Endothelial cell of umbilical vein (primary cell): ENCODE data around the gene GABRB2.
"Not testable (repeated sequence)": the region's sequence is repeated elsewhere in the genome, so short reads cannot be mapped to it uniquely, and the experiment has no call there.

ENCODE experiments used
- FOS ChIP-seq: IDR thresholded peaks from 2 replicates; pipeline ENCODE4 v1.6.1; 2011; ENCODE audit warnings: mild to moderate bottlenecking, low read length, moderate library complexity, borderline replicate concordance; ENCODE audit not compliant: insufficient read depth
- MYC ChIP-seq: IDR thresholded peaks from one replicate; pipeline ENCODE4 v1.6.1; 2011; ENCODE audit warnings: mild to moderate bottlenecking, low read depth, low read length
- POLR2AphosphoS5 ChIP-seq: IDR thresholded peaks from 2 replicates; pipeline ENCODE4 v1.6.1; 2012; ENCODE audit warnings: low read depth, mild to moderate bottlenecking, control low read depth, low read length, moderate library complexity; ENCODE audit not compliant: insufficient read depth
- TF ChIP-seq, protein P1 (sequence below): IDR thresholded peaks from 2 replicates; pipeline ENCODE4 v1.6.1; 2011; ENCODE audit not compliant: insufficient read depth, insufficient read length
- TF ChIP-seq, protein P2 (sequence below), 2 donors: IDR thresholded peaks; 1 replicate in 1 of 2; 2 replicates in 1 of 2; pipeline ENCODE4 v1.5.1; 2011; ENCODE audit warnings: low read length in 2 of 2, mild to moderate bottlenecking in 2 of 2, moderate library complexity in 2 of 2, control low read depth in 1 of 2, inconsistent platforms in 1 of 2, low read depth in 1 of 2; ENCODE audit not compliant: insufficient read depth in 1 of 2; ENCODE audit errors: extremely low read depth in 1 of 2

DNA sequence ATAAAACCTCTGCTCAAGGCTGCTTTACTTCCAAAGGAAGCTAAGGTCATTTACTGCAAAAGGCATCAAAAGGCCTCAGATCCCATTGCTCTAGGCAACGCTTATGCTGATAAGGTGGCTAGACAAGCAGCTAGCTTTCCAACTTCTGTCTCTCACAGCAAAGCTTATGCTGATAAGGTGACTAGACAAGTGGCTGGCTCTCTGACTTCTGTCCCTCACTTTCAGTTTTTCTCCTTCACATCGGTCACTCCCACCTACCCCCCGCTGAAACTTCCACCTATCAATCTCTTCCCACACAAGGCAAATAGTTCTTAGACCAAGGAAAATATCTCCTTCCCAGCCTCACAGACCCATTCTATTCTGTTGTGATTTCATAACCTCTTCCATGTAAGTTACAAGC, 293.6 kb downstream of the GABRB2 start:
- TF ChIP-seq, protein P1, sequence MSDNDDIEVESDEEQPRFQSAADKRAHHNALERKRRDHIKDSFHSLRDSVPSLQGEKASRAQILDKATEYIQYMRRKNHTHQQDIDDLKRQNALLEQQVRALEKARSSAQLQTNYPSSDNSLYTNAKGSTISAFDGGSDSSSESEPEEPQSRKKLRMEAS = not testable (repeated sequence)
- TF ChIP-seq, protein P2, sequence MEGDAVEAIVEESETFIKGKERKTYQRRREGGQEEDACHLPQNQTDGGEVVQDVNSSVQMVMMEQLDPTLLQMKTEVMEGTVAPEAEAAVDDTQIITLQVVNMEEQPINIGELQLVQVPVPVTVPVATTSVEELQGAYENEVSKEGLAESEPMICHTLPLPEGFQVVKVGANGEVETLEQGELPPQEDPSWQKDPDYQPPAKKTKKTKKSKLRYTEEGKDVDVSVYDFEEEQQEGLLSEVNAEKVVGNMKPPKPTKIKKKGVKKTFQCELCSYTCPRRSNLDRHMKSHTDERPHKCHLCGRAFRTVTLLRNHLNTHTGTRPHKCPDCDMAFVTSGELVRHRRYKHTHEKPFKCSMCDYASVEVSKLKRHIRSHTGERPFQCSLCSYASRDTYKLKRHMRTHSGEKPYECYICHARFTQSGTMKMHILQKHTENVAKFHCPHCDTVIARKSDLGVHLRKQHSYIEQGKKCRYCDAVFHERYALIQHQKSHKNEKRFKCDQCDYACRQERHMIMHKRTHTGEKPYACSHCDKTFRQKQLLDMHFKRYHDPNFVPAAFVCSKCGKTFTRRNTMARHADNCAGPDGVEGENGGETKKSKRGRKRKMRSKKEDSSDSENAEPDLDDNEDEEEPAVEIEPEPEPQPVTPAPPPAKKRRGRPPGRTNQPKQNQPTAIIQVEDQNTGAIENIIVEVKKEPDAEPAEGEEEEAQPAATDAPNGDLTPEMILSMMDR (IDR thresholded peaks at IDR 0.05; ENCODE audit: extremely low read depth in 1 of 2, insufficient read depth in 1 of 2, low read depth in 1 of 2, low read length in 2 of 2) = not testable (repeated sequence)
- not testable (repeated sequence) for TF ChIP-seq POLR2AphosphoS5, FOS, MYC
